Glutamatergic neuron (in vitro differentiated cells): ENCODE measurements around the gene PTAFR. TPM values are rescaled to one million over a fixed set of nuclear protein-coding genes. Genes with fewer than 3 reads are reported as not detected.

Experiments used
- DNase-seq: peaks from one replicate; pipeline ENCODE4 v3.0.0; 2022
- H3K27ac Mint-ChIP-seq: one replicate; pipeline ENCODE4 v1.8.0; 2020; ENCODE audit warnings: mild to moderate bottlenecking, mixed read lengths, inconsistent platforms; ENCODE audit not compliant: unreplicated experiment
- H3K27me3 Mint-ChIP-seq: one replicate; pipeline ENCODE4 v1.8.0; 2020; ENCODE audit warnings: mild to moderate bottlenecking, moderate library complexity, mixed read lengths, inconsistent platforms; ENCODE audit not compliant: unreplicated experiment
- H3K36me3 Mint-ChIP-seq: one replicate; pipeline ENCODE4 v1.8.0; 2020; ENCODE audit warnings: mild to moderate bottlenecking, mixed read lengths, inconsistent platforms; ENCODE audit not compliant: unreplicated experiment
- H3K4me1 Mint-ChIP-seq: one replicate; pipeline ENCODE4 v1.8.0; 2020; ENCODE audit warnings: mild to moderate bottlenecking, low read depth, mixed read lengths, inconsistent platforms; ENCODE audit not compliant: unreplicated experiment
- H3K4me3 Mint-ChIP-seq: one replicate; pipeline ENCODE4 v1.8.0; 2020; ENCODE audit warnings: mild to moderate bottlenecking, mixed read lengths, inconsistent platforms; ENCODE audit not compliant: unreplicated experiment
- H3K9me3 Mint-ChIP-seq: one replicate; pipeline ENCODE4 v1.8.0; 2020; ENCODE audit warnings: mild to moderate bottlenecking, moderate library complexity, mixed read lengths, inconsistent platforms; ENCODE audit not compliant: unreplicated experiment
- CTCF ChIP-seq: fragments of 200-600 bp; sonication (generic); IDR thresholded peaks from one replicate; pipeline ENCODE4 v1.5.0; 2021; ENCODE audit not compliant: partially characterized antibody, unreplicated experiment
- total RNA-seq: library from RNA; stranded (reverse); fragmentation: NEBNext Ultra II Directional; extraction: Animal tissue kit (Norgen Biotek cat#: 25700); gene quantifications from one replicate; pipeline ENCODE4 v1.2.1, GENCODE V29; 2021; ENCODE audit not compliant: unreplicated experiment

The PTAFR gene
- total RNA-seq, 1 donor from 2014 or later, result 0.54 TPM

- no peak overlapping the region for H3K27ac Mint-ChIP-seq
- no peaks in the 10 kb centered on the region for H3K36me3 Mint-ChIP-seq
- no peak for TF ChIP-seq CTCF
- H3K4me3 Mint-ChIP-seq, result no peak overlapping the region
- DNase-seq, result no peak
- H3K27me3 Mint-ChIP-seq, result no peaks in the 10 kb centered on the region
- no peaks in the 10 kb centered on the region for H3K9me3 Mint-ChIP-seq
- no peaks in the 10 kb centered on the region for H3K4me1 Mint-ChIP-seq
These were observed 65.3 kb downstream of the PTAFR start for GRCh38 chr1:28111157-28111556.

GRCh38 chr1:28110555-28110954 is 65.9 kb downstream of the PTAFR start:
- H3K27me3 Mint-ChIP-seq, result no peaks in the 10 kb centered on the region
- no peak for TF ChIP-seq CTCF
- H3K36me3 Mint-ChIP-seq, result no peaks in the 10 kb centered on the region
- H3K4me1 Mint-ChIP-seq, result no peaks in the 10 kb centered on the region
- H3K4me3 Mint-ChIP-seq, result no peak overlapping the region
- DNase-seq, result no peak
- H3K27ac Mint-ChIP-seq, result no peak overlapping the region
- no peaks in the 10 kb centered on the region for H3K9me3 Mint-ChIP-seq

GRCh38 chr1:28109639-28110038 is 66.9 kb downstream of the PTAFR start:
- Mint-ChIP-seq H3K9me3 (no peaks in the 10 kb centered on the region), H3K27me3 (no peaks in the 10 kb centered on the region), H3K4me1 (peaks cover 4% of the 10 kb centered on the region), H3K27ac (no peak overlapping the region), H3K36me3 (no peaks in the 10 kb centered on the region), H3K4me3 (no peak overlapping the region)
- no peak for DNase-seq
- no peak for TF ChIP-seq CTCF

- Mint-ChIP-seq H3K27ac (no peak overlapping the region), H3K36me3 (no peaks in the 10 kb centered on the region), H3K9me3 (no peaks in the 10 kb centered on the region), H3K4me1 (peaks cover 6% of the 10 kb centered on the region), H3K4me3 (no peak overlapping the region), H3K27me3 (no peaks in the 10 kb centered on the region)
- DNase-seq, result no peak
- TF ChIP-seq CTCF, result no peak
These were observed 68.5 kb downstream of the PTAFR start for GRCh38 chr1:28108001-28108400.

GRCh38 chr1:28104866-28105467 is 71.5 kb downstream of the PTAFR start:
- Mint-ChIP-seq H3K9me3 (no peaks in the 10 kb centered on the region), H3K27ac (peak overlapping the region; percentile 65), H3K4me3 (peak overlapping the region; percentile 78), H3K4me1 (peaks cover 6% of the 10 kb centered on the region), H3K36me3 (no peaks in the 10 kb centered on the region), H3K27me3 (no peaks in the 10 kb centered on the region)
- TF ChIP-seq CTCF, result no peak
- peak; percentile 54 for DNase-seq
